ENCODE data around the gene USE1.
A peak's percentile ranks its signal among the peaks of the same experiment; 100 is the strongest.

USE1 gene

GRCh38 chr19:17237747-17238706 lies 22.9 kb downstream of the USE1 start:
- no peaks in the 10 kb centered on the region for H3K9me3 ChIP-seq (ENCODE audit: control insufficient read depth, insufficient read depth, low read length)
- no peak overlapping the region for H3K27ac ChIP-seq (ENCODE audit: low read depth, low read length)
- no peak overlapping the region for H3K9ac ChIP-seq (ENCODE audit: low read depth, low read length)
- H3K4me3 ChIP-seq (ENCODE audit: low read depth, low read length) = no peak overlapping the region
- peaks cover 29% of the 10 kb centered on the region for H3K36me3 ChIP-seq (ENCODE audit: control insufficient read depth, insufficient read depth, low read length)
- H3K27me3 ChIP-seq (ENCODE audit: control insufficient read depth, insufficient read depth, low read length) = no peaks in the 10 kb centered on the region
- peaks cover 13% of the 10 kb centered on the region; the same call in 1 of the 2 replicates for H3K4me1 ChIP-seq (ENCODE audit: control insufficient read depth, insufficient read depth, low read length)

- Histone ChIP-seq H3K4me3 (ENCODE audit: low read depth, low read length) (no peak overlapping the region), H3K27ac (ENCODE audit: low read depth, low read length) (no peak overlapping the region)
Observed at GRCh38 chr19:17240062-17240752, 25.1 kb downstream of the USE1 start.

GRCh38 chr19:17240826-17241399 lies 25.8 kb downstream of the USE1 start:
- Histone ChIP-seq H3K9me3 (ENCODE audit: control insufficient read depth, insufficient read depth, low read length) (no peaks in the 10 kb centered on the region), H3K27ac (ENCODE audit: low read depth, low read length) (no peak overlapping the region), H3K4me3 (ENCODE audit: low read depth, low read length) (no peak overlapping the region), H3K9ac (ENCODE audit: low read depth, low read length) (no peak overlapping the region), H3K36me3 (ENCODE audit: control insufficient read depth, insufficient read depth, low read length) (peaks cover 17% of the 10 kb centered on the region), H3K4me1 (ENCODE audit: control insufficient read depth, insufficient read depth, low read length) (peaks cover 8% of the 10 kb centered on the region; the same call in 1 of the 2 replicates), H3K27me3 (ENCODE audit: control insufficient read depth, insufficient read depth, low read length) (no peaks in the 10 kb centered on the region)

More at GRCh38 chr19:17240062-17240752, 25.1 kb downstream of the USE1 start:
- Histone ChIP-seq H3K4me1 (ENCODE audit: control insufficient read depth, insufficient read depth, low read length) (peaks cover 8% of the 10 kb centered on the region; the same call in 1 of the 2 replicates), H3K27me3 (ENCODE audit: control insufficient read depth, insufficient read depth, low read length) (no peaks in the 10 kb centered on the region), H3K9me3 (ENCODE audit: control insufficient read depth, insufficient read depth, low read length) (no peaks in the 10 kb centered on the region), H3K36me3 (ENCODE audit: control insufficient read depth, insufficient read depth, low read length) (peaks cover 17% of the 10 kb centered on the region), H3K9ac (ENCODE audit: low read depth, low read length) (no peak overlapping the region)

- Histone ChIP-seq H3K27ac (ENCODE audit: low read depth, low read length) (no peak overlapping the region), H3K27me3 (ENCODE audit: control insufficient read depth, insufficient read depth, low read length) (no peaks in the 10 kb centered on the region), H3K4me1 (ENCODE audit: control insufficient read depth, insufficient read depth, low read length) (peaks cover 12% of the 10 kb centered on the region), H3K9ac (ENCODE audit: low read depth, low read length) (no peak overlapping the region), H3K36me3 (ENCODE audit: control insufficient read depth, insufficient read depth, low read length) (peaks cover 16% of the 10 kb centered on the region), H3K9me3 (ENCODE audit: control insufficient read depth, insufficient read depth, low read length) (no peaks in the 10 kb centered on the region), H3K4me3 (ENCODE audit: low read depth, low read length) (no peak overlapping the region)
Observed at GRCh38 chr19:17242431-17243208, 27.5 kb downstream of the USE1 start.

- H3K4me3 ChIP-seq (ENCODE audit: low read depth, low read length) = peak overlapping the region; percentile 93
- H3K9ac ChIP-seq (ENCODE audit: low read depth, low read length) = no peak overlapping the region; the same call in 1 of the 2 replicates
- H3K36me3 ChIP-seq (ENCODE audit: control insufficient read depth, insufficient read depth, low read length) = peaks cover 9% of the 10 kb centered on the region
- no peaks in the 10 kb centered on the region for H3K27me3 ChIP-seq (ENCODE audit: control insufficient read depth, insufficient read depth, low read length)
- no peaks in the 10 kb centered on the region for H3K9me3 ChIP-seq (ENCODE audit: control insufficient read depth, insufficient read depth, low read length)
- peak overlapping the region; percentile 79 for H3K27ac ChIP-seq (ENCODE audit: low read depth, low read length)
- H3K4me1 ChIP-seq (ENCODE audit: control insufficient read depth, insufficient read depth, low read length) = peaks cover 19% of the 10 kb centered on the region
Observed at GRCh38 chr19:17243211-17243829, 28.2 kb downstream of the USE1 start.

- Histone ChIP-seq H3K4me3 (ENCODE audit: low read depth, low read length) (peak overlapping the region; percentile 93), H3K27ac (ENCODE audit: low read depth, low read length) (peak overlapping the region; percentile 79), H3K27me3 (ENCODE audit: control insufficient read depth, insufficient read depth, low read length) (no peaks in the 10 kb centered on the region), H3K9me3 (ENCODE audit: control insufficient read depth, insufficient read depth, low read length) (no peaks in the 10 kb centered on the region), H3K4me1 (ENCODE audit: control insufficient read depth, insufficient read depth, low read length) (peaks cover 26% of the 10 kb centered on the region), H3K9ac (ENCODE audit: low read depth, low read length) (peak overlapping the region; percentile 63; the same call in 1 of the 2 replicates), H3K36me3 (ENCODE audit: control insufficient read depth, insufficient read depth, low read length) (peaks cover 5% of the 10 kb centered on the region)
Observed at GRCh38 chr19:17243830-17244617, 28.9 kb downstream of the USE1 start.

GRCh38 chr19:17244618-17245534 lies 29.7 kb downstream of the USE1 start:
- Histone ChIP-seq H3K9me3 (ENCODE audit: control insufficient read depth, insufficient read depth, low read length) (no peaks in the 10 kb centered on the region), H3K4me1 (ENCODE audit: control insufficient read depth, insufficient read depth, low read length) (peaks cover 27% of the 10 kb centered on the region), H3K36me3 (ENCODE audit: control insufficient read depth, insufficient read depth, low read length) (peaks cover 3% of the 10 kb centered on the region), H3K27me3 (ENCODE audit: control insufficient read depth, insufficient read depth, low read length) (no peaks in the 10 kb centered on the region), H3K9ac (ENCODE audit: low read depth, low read length) (peak overlapping the region; percentile 72; the same call in 1 of the 2 replicates), H3K27ac (ENCODE audit: low read depth, low read length) (peak overlapping the region; percentile 79), H3K4me3 (ENCODE audit: low read depth, low read length) (peak overlapping the region; percentile 93)

- Histone ChIP-seq H3K27ac (ENCODE audit: low read depth, low read length) (peak within 1 kb of the TSS; percentile 96), H3K4me1 (ENCODE audit: control insufficient read depth, insufficient read depth, low read length) (peaks cover 27% of the 10 kb centered on the region)
Observed at GRCh38 chr19:17245535-17245984, 30.4 kb downstream of the USE1 start, which contains the start of gene NR2F6. Gene NR2F6, minus strand, starts transcription at chr19:17245919. Its CDS starts 699 bp downstream, at chr19:17245220.

More at GRCh38 chr19:17245535-17245984, 30.4 kb downstream of the USE1 start, which contains the start of gene NR2F6:
- no peaks in the 10 kb centered on the region for H3K27me3 ChIP-seq (ENCODE audit: control insufficient read depth, insufficient read depth, low read length)
- H3K4me3 ChIP-seq (ENCODE audit: low read depth, low read length) = peak within 1 kb of the TSS; percentile 93
- no peaks in the 10 kb centered on the region for H3K9me3 ChIP-seq (ENCODE audit: control insufficient read depth, insufficient read depth, low read length)
- no peaks in the 10 kb centered on the region; the same call in 1 of the 2 replicates for H3K36me3 ChIP-seq (ENCODE audit: control insufficient read depth, insufficient read depth, low read length)
- H3K9ac ChIP-seq (ENCODE audit: low read depth, low read length) = peak within 1 kb of the TSS; percentile 75; the same call in 1 of the 2 replicates
